HL-60 (cell line): ENCODE results near the gene SMC1A.

ENCODE experiments used
- DNase-seq, 2 experiments: peaks; one replicate each; pipeline ENCODE4 v3.0.0-alpha.2; 2010 to 2020; ENCODE audit warnings: low read depth in 1 of 2, low spot score in 1 of 2
- H3K27ac ChIP-seq: fragments of 250-450 bp; sonication (Bioruptor Pico); replicated peaks from 2 replicates; pipeline ENCODE4 v1.5.1; 2020; ENCODE audit warnings: mild to moderate bottlenecking, moderate library complexity
- H3K27me3 ChIP-seq: fragments of 250-450 bp; sonication (Bioruptor Pico); 2 replicates; pipeline ENCODE4 v1.5.1; 2021; ENCODE audit warnings: mild to moderate bottlenecking, moderate library complexity; ENCODE audit not compliant: insufficient read depth, poor library complexity, severe bottlenecking
- H3K4me3 ChIP-seq: replicated peaks from 2 replicates; pipeline ENCODE4 v1.5.1; 2011; ENCODE audit warnings: mild to moderate bottlenecking, control low read depth, low read length; ENCODE audit not compliant: insufficient read depth
- CTCF ChIP-seq: IDR thresholded peaks from one replicate; pipeline ENCODE4 v1.5.1; 2011; ENCODE audit warnings: low read length, control low read depth, inconsistent platforms; ENCODE audit not compliant: insufficient read depth
- GABPA ChIP-seq: IDR thresholded peaks from 2 replicates; pipeline ENCODE4 v1.6.1; 2012; ENCODE audit warnings: low read depth
- POLR2AphosphoS5 ChIP-seq: IDR thresholded peaks from 2 replicates; pipeline ENCODE4 v1.6.1; 2012; ENCODE audit warnings: low read depth
- REST ChIP-seq: IDR thresholded peaks from 2 replicates; pipeline ENCODE4 v1.6.1; 2012; ENCODE audit warnings: low read depth; ENCODE audit not compliant: insufficient replicate concordance
- SPI1 ChIP-seq: IDR thresholded peaks from 2 replicates; pipeline ENCODE4 v1.6.1; 2012; ENCODE audit warnings: low read depth, mild to moderate bottlenecking, borderline replicate concordance

Gene SMC1A

GRCh38 chrX:53362449-53362848 lies 60.0 kb downstream of the SMC1A start:
- TF ChIP-seq POLR2AphosphoS5 = peak; percentile 45; the same call in 1 of the 2 replicates
- TF ChIP-seq SPI1 = no peak
- Histone ChIP-seq H3K27ac (peak overlapping the region; percentile 73), H3K4me3 (no peak overlapping the region), H3K27me3 (no peaks in the 10 kb centered on the region)
- peak in 1 of 2 experiments; percentile 84 for DNase-seq

DNA sequence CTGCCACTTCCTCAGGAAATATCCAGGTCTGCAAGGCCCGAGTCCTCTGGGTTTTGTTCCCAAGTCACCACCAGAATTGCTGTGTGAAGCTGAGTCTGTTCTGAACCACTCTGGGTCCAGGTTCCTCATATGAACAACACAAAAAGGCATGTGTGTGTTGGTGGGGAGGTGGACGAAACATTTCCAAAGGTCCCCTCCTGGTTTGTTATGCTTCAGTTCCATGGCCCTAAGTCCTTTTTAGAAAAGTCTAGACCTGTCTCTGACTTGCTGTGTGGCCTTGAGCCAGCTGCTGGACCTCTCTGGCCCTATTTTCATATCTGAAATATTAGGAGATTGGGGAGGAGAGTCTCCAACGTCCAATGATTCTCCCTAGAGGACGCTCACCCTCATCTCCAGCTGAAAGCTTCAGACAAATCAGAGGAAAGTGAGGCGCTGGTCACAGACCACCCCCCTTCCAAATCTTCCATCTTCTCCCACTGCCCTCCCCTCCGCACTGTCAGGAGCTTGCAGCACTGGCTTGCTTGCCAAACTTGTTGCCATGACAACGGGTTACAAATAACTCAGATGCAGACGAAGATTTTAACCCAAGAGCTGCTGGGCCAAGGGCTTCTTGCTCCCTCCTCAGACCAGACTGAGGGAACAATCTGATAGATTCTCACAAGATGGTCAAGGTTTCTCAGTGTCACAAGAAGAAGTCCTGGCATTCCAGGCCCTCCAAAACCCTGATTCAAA lies 64.5 kb downstream of the SMC1A start:
- no peak overlapping the region for H3K4me3 ChIP-seq
- TF ChIP-seq POLR2AphosphoS5 = no peak
- no peak for TF ChIP-seq SPI1
- no peak for TF ChIP-seq CTCF
- no peak for TF ChIP-seq GABPA
- TF ChIP-seq REST = no peak
- no peak overlapping the region for H3K27ac ChIP-seq
- no peak for DNase-seq
- H3K27me3 ChIP-seq = no peaks in the 10 kb centered on the region

DNA sequence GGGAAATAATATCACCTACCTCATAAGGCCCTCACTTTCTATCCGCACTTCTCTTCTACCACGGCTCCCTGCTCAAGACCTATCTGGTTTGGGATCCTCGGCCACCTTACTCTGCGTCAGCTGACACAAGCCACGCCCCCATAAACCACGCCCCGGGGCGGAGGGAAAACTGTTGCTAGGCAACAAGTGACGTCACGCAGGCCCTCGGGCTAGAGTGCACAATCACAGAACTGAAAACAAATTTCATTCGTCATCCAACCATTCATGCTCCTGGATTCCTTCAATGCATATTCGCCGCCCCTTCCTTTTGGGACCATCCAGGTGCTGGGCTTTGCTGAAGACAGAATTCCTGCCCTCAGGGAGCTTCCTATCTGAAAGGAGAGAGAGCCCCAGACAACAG lies 66.3 kb downstream of the SMC1A start:
- TF ChIP-seq SPI1 (no peak), CTCF (no peak), GABPA (no peak), REST (no peak), POLR2AphosphoS5 (no peak)
- no peak overlapping the region for H3K4me3 ChIP-seq
- no peaks in the 10 kb centered on the region for H3K27me3 ChIP-seq

GRCh38 chrX:53354669-53355068 lies 67.8 kb downstream of the SMC1A start:
- DNase-seq = no peak
- TF ChIP-seq SPI1 (no peak), REST (no peak)
- H3K27me3 ChIP-seq = no peaks in the 10 kb centered on the region

More for the DNA sequence above, 66.3 kb downstream of the SMC1A start:
- no peak for DNase-seq
- H3K27ac ChIP-seq = no peak overlapping the region

More at GRCh38 chrX:53354669-53355068, 67.8 kb downstream of the SMC1A start:
- Histone ChIP-seq H3K27ac (no peak overlapping the region), H3K4me3 (no peak overlapping the region)
